HL-60 (cell line): Measurements from ENCODE around the gene ITLN2.

ENCODE experiments used
- CTCF ChIP-seq: IDR thresholded peaks from one replicate; pipeline ENCODE4 v1.5.1; 2011; ENCODE audit warnings: low read length, control low read depth, inconsistent platforms; ENCODE audit not compliant: insufficient read depth
- GABPA ChIP-seq: IDR thresholded peaks from 2 replicates; pipeline ENCODE4 v1.6.1; 2012; ENCODE audit warnings: low read depth
- POLR2AphosphoS5 ChIP-seq: IDR thresholded peaks from 2 replicates; pipeline ENCODE4 v1.6.1; 2012; ENCODE audit warnings: low read depth
- REST ChIP-seq: IDR thresholded peaks from 2 replicates; pipeline ENCODE4 v1.6.1; 2012; ENCODE audit warnings: low read depth; ENCODE audit not compliant: insufficient replicate concordance
- SPI1 ChIP-seq: IDR thresholded peaks from 2 replicates; pipeline ENCODE4 v1.6.1; 2012; ENCODE audit warnings: low read depth, mild to moderate bottlenecking, borderline replicate concordance

GRCh38 chr1:160904783-160905616 lies 49.6 kb downstream of the ITLN2 start:
- TF ChIP-seq CTCF = no peak
- no peak for TF ChIP-seq REST
- TF ChIP-seq POLR2AphosphoS5 = no peak
- TF ChIP-seq GABPA = no peak
- no peak for TF ChIP-seq SPI1
